ENCODE results near the gene MIEF1. TPM values are rescaled to one million over a fixed set of nuclear protein-coding genes. Genes with fewer than 3 reads are reported as not detected.

MIEF1 gene
- total and polyA plus RNA-seq, 2 donors (not counting 1 experiment from before 2014, with no cell fraction given) = 9.8 to 37.2 TPM

GRCh38 chr22:39556970-39557841, 55.1 kb downstream of the MIEF1 start:
- Histone ChIP-seq H2AFZ (ENCODE audit: insufficient read depth, low read depth, low read length, poor library complexity, severe bottlenecking) (peak overlapping the region; percentile 28), H3K4me3 (ENCODE audit: control extremely low read depth in 1 of 5, extremely low read depth in 1 of 5, insufficient read depth in 1 of 5, low read depth in 2 of 5, low read length in 4 of 5) (no peak overlapping the region), H3K4me1 (ENCODE audit: control insufficient read depth in 2 of 2, insufficient read depth in 2 of 2, low read length in 2 of 2) (peaks cover 8 to 16% of the 10 kb centered on the region in 2 donors), H3K36me3 (replicated peaks in 1 of 2; ENCODE audit: control extremely low read depth in 1 of 2, control insufficient read depth in 1 of 2, extremely low read depth in 1 of 2, insufficient read depth in 2 of 2, low read length in 1 of 2) (no peaks in the 10 kb centered on the region), H3K27ac (ENCODE audit: low read length in 2 of 2) (no peak overlapping the region), H3K4me2 (replicated peaks; ENCODE audit: low read depth, low read length, poor library complexity, severe bottlenecking) (peak overlapping the region; percentile 67), H4K20me1 (ENCODE audit: control insufficient read depth, insufficient read depth, low read length, poor library complexity, severe bottlenecking) (no peaks in the 10 kb centered on the region), H3K9ac (ENCODE audit: low read length) (no peak overlapping the region), H3K27me3 (replicated peaks in 1 of 4; ENCODE audit: control extremely low read depth in 1 of 4, control insufficient read depth in 3 of 4, insufficient read depth in 4 of 4, low read length in 3 of 4) (peaks cover 0 to 67% (median 27%) of the 10 kb centered on the region in 4 experiments), H3K79me2 (ENCODE audit: control insufficient read depth, insufficient read depth, low read length) (no peaks in the 10 kb centered on the region), H3K9me3 (ENCODE audit: control extremely low read depth in 1 of 3, control insufficient read depth in 2 of 3, insufficient read depth in 1 of 3, low read length in 2 of 3) (peaks cover 0 to 3% (median 0%) of the 10 kb centered on the region in 3 donors)
- H3K9me3 Mint-ChIP-seq (ENCODE audit: insufficient read depth) = no peaks in the 10 kb centered on the region
- ATAC-seq (ENCODE audit: low read depth) (peak; percentile 14), DNase-seq (peak; percentile 42)
- CTCF ChIA-PET = interaction anchor here (0.6 to 7.6 kb wide), 4 partner anchors 299 to 467 kb away, joined by 3 to 68 read pairs (median 3); no protein-coding TSS in a partner anchor
- POLR2A ChIA-PET = no interaction called here
- peak overlapping the region; percentile 71 for H3K27ac Mint-ChIP-seq
- peaks cover 10% of the 10 kb centered on the region for H3K4me1 Mint-ChIP-seq
- H3K27me3 Mint-ChIP-seq = peaks cover 57% of the 10 kb centered on the region
- peak overlapping the region; percentile 74 for H3K4me3 Mint-ChIP-seq
- TF ChIP-seq EZH2 (IDR thresholded peaks at IDR 0.05; ENCODE audit: borderline replicate concordance, insufficient read depth, low read depth, low read length, poor library complexity, severe bottlenecking) = peak; percentile 47
- no peak for TF ChIP-seq CTCF (IDR thresholded peaks at IDR 0.05)
- intact Hi-C loops (cut with micrococcal nuclease) = no loop called here
- WGBS (ENCODE audit: insufficient coverage) = 11% methylated on average over 59 of the region's 72 CpGs

All from B cell (primary cell).